Mesenchymal stem cell (in vitro differentiated cells and primary cell): Measurements from ENCODE around the gene LRP1B.
A peak's percentile ranks its signal among the peaks of the same experiment; 100 is the strongest.

ENCODE experiments used
- DNase-seq: peaks from one replicate; pipeline ENCODE4 v3.0.0-alpha.2; 2013
- H2AFZ ChIP-seq: one replicate; pipeline ENCODE4 v1.6.1; 2013; ENCODE audit warnings: low read depth, mild to moderate bottlenecking, control low read depth, inconsistent platforms, low read length, moderate library complexity
- H2AK5ac ChIP-seq: 2 replicates; pipeline ENCODE4 v1.6.1; 2013; ENCODE audit warnings: low read length, moderate library complexity, mild to moderate bottlenecking, inconsistent platforms; ENCODE audit not compliant: severe bottlenecking
- H2BK120ac ChIP-seq: one replicate; pipeline ENCODE4 v1.6.1; 2013; ENCODE audit warnings: low read depth, mild to moderate bottlenecking, inconsistent platforms, low read length, moderate library complexity
- H2BK12ac ChIP-seq, 2 experiments: one replicate each; pipeline ENCODE4 v1.6.1; 2013; ENCODE audit warnings: inconsistent platforms in 2 of 2, low read length in 2 of 2, mild to moderate bottlenecking in 2 of 2, moderate library complexity in 2 of 2, control low read depth in 1 of 2
- H2BK15ac ChIP-seq: one replicate; pipeline ENCODE4 v1.6.1; 2013; ENCODE audit warnings: mild to moderate bottlenecking, low read depth, inconsistent platforms; ENCODE audit not compliant: poor library complexity, severe bottlenecking
- H2BK5ac ChIP-seq: 2 replicates; pipeline ENCODE4 v1.6.1; 2013; ENCODE audit warnings: low read depth, mild to moderate bottlenecking, low read length, control low read depth, inconsistent platforms; ENCODE audit not compliant: poor library complexity, severe bottlenecking
- H3K14ac ChIP-seq, 2 experiments: one replicate each; pipeline ENCODE4 v1.6.1; 2013; ENCODE audit warnings: inconsistent platforms in 2 of 2, low read length in 2 of 2, control low read depth in 1 of 2, mild to moderate bottlenecking in 1 of 2, moderate library complexity in 1 of 2
- H3K18ac ChIP-seq, 2 experiments: one replicate each; pipeline ENCODE4 v1.6.1; 2013; ENCODE audit warnings: inconsistent platforms in 2 of 2, low read length in 2 of 2, control low read depth in 1 of 2, low read depth in 1 of 2, mild to moderate bottlenecking in 1 of 2
- H3K23ac ChIP-seq, 2 experiments: one replicate each; pipeline ENCODE4 v1.6.1; 2013; ENCODE audit warnings: inconsistent platforms in 2 of 2, low read length in 2 of 2, mild to moderate bottlenecking in 2 of 2, moderate library complexity in 2 of 2, control low read depth in 1 of 2
- H3K27ac ChIP-seq: 2 replicates; pipeline ENCODE4 v1.5.1; 2013; ENCODE audit warnings: mild to moderate bottlenecking, moderate library complexity, low read length, control low read depth, inconsistent platforms; ENCODE audit not compliant: poor library complexity, severe bottlenecking
- H3K27me3 ChIP-seq, 2 experiments: 2 replicates each; pipeline versions ENCODE4 v1.6.1 to v1.7.0; 2013; ENCODE audit warnings: low read length in 2 of 2, mild to moderate bottlenecking in 2 of 2, moderate library complexity in 2 of 2, control low read depth in 1 of 2, inconsistent platforms in 1 of 2; ENCODE audit not compliant: control insufficient read depth in 1 of 2, insufficient read depth in 1 of 2
- H3K36me3 ChIP-seq, 2 experiments: 2 replicates each; pipeline versions ENCODE4 v1.6.1 to v1.7.0; 2013; ENCODE audit warnings: low read length in 2 of 2, control low read depth in 1 of 2, inconsistent platforms in 1 of 2, low read depth in 1 of 2, mild to moderate bottlenecking in 1 of 2; ENCODE audit not compliant: insufficient read depth in 2 of 2, control insufficient read depth in 1 of 2
- H3K4ac ChIP-seq, 2 experiments: one replicate each; pipeline ENCODE4 v1.6.1; 2013; ENCODE audit warnings: inconsistent platforms in 2 of 2, low read length in 2 of 2, mild to moderate bottlenecking in 2 of 2, moderate library complexity in 2 of 2, control low read depth in 1 of 2, low read depth in 1 of 2
- H3K4me1 ChIP-seq: 2 replicates; pipeline ENCODE4 v1.6.1; 2013; ENCODE audit warnings: low read depth, low read length, control low read depth; ENCODE audit not compliant: control insufficient read depth, insufficient read depth
- H3K4me2 ChIP-seq: 2 replicates; pipeline ENCODE4 v1.6.1; 2013; ENCODE audit warnings: low read length, mild to moderate bottlenecking, inconsistent platforms; ENCODE audit not compliant: poor library complexity, severe bottlenecking
- H3K4me3 ChIP-seq, 2 experiments: 2 replicates each; pipeline versions ENCODE4 v1.5.1 to v1.7.0; 2013; ENCODE audit warnings: low read length in 2 of 2, mild to moderate bottlenecking in 2 of 2, control low read depth in 1 of 2, low read depth in 1 of 2; ENCODE audit not compliant: insufficient read depth in 1 of 2
- H3K79me1 ChIP-seq: replicated peaks from 2 replicates; pipeline ENCODE4 v1.6.1; 2013; ENCODE audit warnings: mild to moderate bottlenecking, control low read depth, low read length, inconsistent platforms; ENCODE audit not compliant: poor library complexity, severe bottlenecking
- H3K9ac ChIP-seq: 2 replicates; pipeline ENCODE4 v1.7.0; 2013; ENCODE audit warnings: mild to moderate bottlenecking, low read length, moderate library complexity
- H3K9me3 ChIP-seq: 2 replicates; pipeline ENCODE4 v1.7.0; 2013; ENCODE audit warnings: mild to moderate bottlenecking, low read length; ENCODE audit not compliant: control insufficient read depth
- H4K8ac ChIP-seq: one replicate; pipeline ENCODE4 v1.6.1; 2013; ENCODE audit warnings: inconsistent platforms, mild to moderate bottlenecking, low read length, moderate library complexity
- H4K91ac ChIP-seq: one replicate; pipeline ENCODE4 v1.6.1; 2013; ENCODE audit warnings: mild to moderate bottlenecking, low read length, inconsistent platforms
- WGBS: methylation state at CpG from one replicate; pipeline ENCODE4 v1.1.7; 2013; ENCODE audit warnings: mixed read lengths; 5-methylcytosine and 5-hydroxymethylcytosine counted together

Gene LRP1B

DNA sequence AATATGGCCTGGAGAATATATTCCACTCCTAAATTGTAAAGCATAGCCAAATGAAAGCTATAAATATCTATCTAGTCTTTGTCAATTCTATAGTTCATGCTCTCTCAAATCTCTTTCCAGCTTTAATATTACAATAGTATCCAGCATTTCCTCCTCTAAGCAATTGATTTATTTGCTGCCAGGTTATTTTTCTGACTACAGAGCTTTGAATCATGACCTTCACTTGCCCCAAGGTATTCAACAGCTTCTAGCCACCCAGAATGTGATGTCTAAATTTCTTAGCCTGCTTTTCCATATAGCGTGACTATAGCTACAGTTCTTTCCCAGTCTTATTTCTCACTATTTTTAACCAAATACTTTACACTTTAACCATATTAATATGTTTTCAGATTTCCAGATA is 1287.6 kb downstream of the LRP1B start:
- Histone ChIP-seq H3K4ac (no peak overlapping the region), H3K4me1 (no peaks in the 10 kb centered on the region), H4K8ac (no peak overlapping the region), H2BK120ac (no peak overlapping the region), H2AK5ac (no peak overlapping the region), H4K91ac (no peak overlapping the region), H3K36me3 (no peaks in the 10 kb centered on the region), H3K9me3 (no peaks in the 10 kb centered on the region), H3K27ac (no peak overlapping the region), H2BK12ac (no peak overlapping the region), H3K23ac (no peak overlapping the region), H3K79me1 (no peaks in the 10 kb centered on the region), H3K18ac (no peak overlapping the region), H2AFZ (no peak overlapping the region), H2BK5ac (no peak overlapping the region), H3K9ac (no peak overlapping the region), H3K14ac (no peak overlapping the region), H3K4me2 (no peak overlapping the region), H2BK15ac (no peak overlapping the region), H3K27me3 (no peaks in the 10 kb centered on the region), H3K4me3 (no peak overlapping the region)
- no peak for DNase-seq
- WGBS: 100% methylated on average over 1 of the region's 1 CpG

GRCh38 chr2:140842110-140842509 is 1288.7 kb downstream of the LRP1B start:
- H2BK120ac ChIP-seq: no peak overlapping the region
- no peak overlapping the region for H3K4me2 ChIP-seq
- H3K4me3 ChIP-seq: no peak overlapping the region
- WGBS: 100% methylated on average over 1 of the region's 3 CpGs
- H3K14ac ChIP-seq: no peak overlapping the region
- no peak overlapping the region for H4K91ac ChIP-seq
- no peaks in the 10 kb centered on the region for H3K4me1 ChIP-seq
- no peak overlapping the region for H3K18ac ChIP-seq
- H3K23ac ChIP-seq: no peak overlapping the region
- no peak overlapping the region for H2AFZ ChIP-seq
- H3K27ac ChIP-seq: no peak overlapping the region
- no peak overlapping the region for H3K9ac ChIP-seq
- H3K4ac ChIP-seq: no peak overlapping the region
- no peak for DNase-seq
- no peak overlapping the region for H4K8ac ChIP-seq
- no peaks in the 10 kb centered on the region for H3K36me3 ChIP-seq
- no peaks in the 10 kb centered on the region for H3K79me1 ChIP-seq
- no peak overlapping the region for H2BK5ac ChIP-seq
- no peak overlapping the region for H2AK5ac ChIP-seq
- no peak overlapping the region for H2BK12ac ChIP-seq
- no peaks in the 10 kb centered on the region for H3K9me3 ChIP-seq
- H2BK15ac ChIP-seq: no peak overlapping the region
- no peaks in the 10 kb centered on the region for H3K27me3 ChIP-seq

DNA sequence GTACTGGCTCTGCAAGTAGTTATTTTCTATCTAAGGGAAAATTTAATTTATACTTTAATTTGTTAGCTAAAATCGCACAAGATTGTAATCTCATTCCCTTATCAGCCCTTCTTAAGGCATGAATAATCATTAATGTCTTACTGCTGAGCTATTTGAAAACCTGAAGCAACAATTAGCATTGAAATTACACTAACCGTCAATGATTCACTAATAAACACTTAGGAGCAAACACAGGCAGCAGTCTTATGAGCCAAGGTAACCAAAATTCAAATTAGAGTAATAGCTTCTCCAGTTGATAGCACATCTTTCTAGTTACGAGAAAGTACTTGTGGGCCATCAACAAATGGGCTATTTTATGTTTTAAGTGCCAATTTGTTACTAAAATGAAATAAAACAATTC is 1289.7 kb downstream of the LRP1B start:
- Histone ChIP-seq H3K4ac (no peak overlapping the region), H3K9me3 (no peaks in the 10 kb centered on the region), H3K4me2 (no peak overlapping the region), H3K27me3 (no peaks in the 10 kb centered on the region), H3K4me3 (no peak overlapping the region), H3K9ac (no peak overlapping the region), H3K79me1 (no peaks in the 10 kb centered on the region), H3K27ac (no peak overlapping the region), H2AK5ac (no peak overlapping the region), H2BK5ac (no peak overlapping the region), H3K4me1 (no peaks in the 10 kb centered on the region), H4K91ac (no peak overlapping the region), H2BK15ac (no peak overlapping the region), H2AFZ (no peak overlapping the region), H3K23ac (no peak overlapping the region), H3K14ac (no peak overlapping the region), H4K8ac (no peak overlapping the region), H3K36me3 (no peaks in the 10 kb centered on the region), H2BK120ac (no peak overlapping the region), H3K18ac (no peak overlapping the region), H2BK12ac (no peak overlapping the region)
- no peak for DNase-seq
- WGBS: 100% methylated on average over 2 of the region's 3 CpGs

GRCh38 chr2:140836826-140837225 is 1294.0 kb downstream of the LRP1B start:
- Histone ChIP-seq H3K23ac (no peak overlapping the region), H3K14ac (no peak overlapping the region), H2AFZ (no peak overlapping the region), H3K18ac (no peak overlapping the region), H3K9ac (no peak overlapping the region), H2BK15ac (no peak overlapping the region), H3K36me3 (no peaks in the 10 kb centered on the region), H2AK5ac (no peak overlapping the region), H3K4me2 (no peak overlapping the region), H4K8ac (no peak overlapping the region), H4K91ac (no peak overlapping the region), H2BK12ac (no peak overlapping the region), H2BK120ac (no peak overlapping the region), H3K27ac (no peak overlapping the region), H3K4ac (no peak overlapping the region), H2BK5ac (no peak overlapping the region), H3K9me3 (no peaks in the 10 kb centered on the region), H3K4me3 (no peak overlapping the region), H3K27me3 (no peaks in the 10 kb centered on the region), H3K4me1 (no peaks in the 10 kb centered on the region), H3K79me1 (no peaks in the 10 kb centered on the region)
- peak; percentile 62 for DNase-seq
- 11% methylated on average over 1 of the region's 2 CpGs for WGBS
